H1 (cell line): ENCODE data around the gene PLA2G2E. TPM values are rescaled to one million over a fixed set of nuclear protein-coding genes. Genes with fewer than 3 reads are reported as not detected.

Experiments
- EGR1 ChIP-seq: IDR thresholded peaks from 2 replicates; pipeline ENCODE4 v1.6.1; 2011; ENCODE audit warnings: low read depth, low read length, borderline replicate concordance
- SUZ12 ChIP-seq: fragments of 200-600 bp; sonication (generic); IDR thresholded peaks from 2 replicates; pipeline ENCODE4 v1.6.1; 2012; ENCODE audit warnings: mild to moderate bottlenecking, inconsistent platforms, low read length, moderate library complexity, mixed read lengths
- TCF12 ChIP-seq: IDR thresholded peaks from 2 replicates; pipeline ENCODE4 v1.6.1; 2011; ENCODE audit warnings: low read depth, mild to moderate bottlenecking, low read length
- USF2 ChIP-seq: IDR thresholded peaks from 2 replicates; pipeline ENCODE4 v1.6.1; 2011; ENCODE audit warnings: low read length, improper control_type of control experiment
- polyA plus RNA-seq, 7 experiments: library from polyadenylated mRNA; depleted of rRNA in 3 of 7; stranded (reverse) in 5 of 7; unstranded in 2 of 7; fragments of >200 nt in 5 of 7; fragments of 200-250 nt in 2 of 7; gene quantifications; 1 replicate in 5 of 7; 2 replicates in 1 of 7; 4 replicates in 1 of 7; pipeline versions ENCODE4 v1.2.1 to v1.2.3, GENCODE V29; 2011 to 2013; ENCODE audit warnings: missing spikeins in 2 of 7, mixed read lengths in 2 of 7
- total RNA-seq: library from RNA; stranded (reverse); fragmentation: NEBNext Ultra II Directional; extraction: Animal tissue kit (Norgen Biotek cat#: 25700); gene quantifications from 2 replicates; pipeline ENCODE4 v1.2.1, GENCODE V29; 2021

Gene PLA2G2E
- total and polyA plus RNA-seq, 2 of the 8 experiments (the other 6 are each of a cell fraction or from before 2014, with no cell fraction given) = not detected

GRCh38 chr1:19922015-19922688, 1.3 kb downstream of the PLA2G2E start (continued):
- TF ChIP-seq USF2 (no peak), EGR1 (no peak), TCF12 (no peak), SUZ12 (no peak)
